Parathyroid adenoma (tissue), 2 donors: ENCODE measurements around the gene SPSB1.

Experiments used
- H2AFZ ChIP-seq: fragments of 300-600 bp; sonication (generic); one replicate; pipeline ENCODE4 v1.7.0; 2017; ENCODE audit warnings: antibody characterized with exemption, mild to moderate bottlenecking
- H3K27ac ChIP-seq: fragments of 300-600 bp; sonication (generic); one replicate; pipeline ENCODE4 v1.7.0; 2017
- H3K27me3 ChIP-seq: fragments of 300-600 bp; sonication (generic); one replicate; pipeline ENCODE4 v1.7.0; 2017; ENCODE audit warnings: low read length; ENCODE audit not compliant: control insufficient read depth, insufficient read depth
- H3K36me3 ChIP-seq: fragments of 300-600 bp; sonication (generic); one replicate; pipeline ENCODE4 v1.7.0; 2017; ENCODE audit warnings: low read length; ENCODE audit not compliant: control insufficient read depth, insufficient read depth
- H3K4me1 ChIP-seq: fragments of 300-600 bp; sonication (generic); one replicate; pipeline ENCODE4 v1.7.0; 2017; ENCODE audit warnings: control low read depth
- H3K4me2 ChIP-seq: fragments of 300-600 bp; sonication (generic); one replicate; pipeline ENCODE4 v1.7.0; 2017; ENCODE audit warnings: low read length
- H3K4me3 ChIP-seq: fragments of 300-600 bp; sonication (generic); one replicate; pipeline ENCODE4 v1.7.0; 2017; ENCODE audit warnings: low read depth, low read length
- H3K79me2 ChIP-seq: fragments of 300-600 bp; sonication (generic); one replicate; pipeline ENCODE4 v1.7.0; 2017; ENCODE audit warnings: control low read depth
- H3K9ac ChIP-seq: fragments of 300-600 bp; sonication (generic); one replicate; pipeline ENCODE4 v1.7.0; 2017; ENCODE audit warnings: mild to moderate bottlenecking
- H3K9me3 ChIP-seq: fragments of 300-600 bp; sonication (generic); one replicate; pipeline ENCODE4 v1.7.0; 2017; ENCODE audit warnings: low read length; ENCODE audit not compliant: control insufficient read depth
- CTCF ChIP-seq: fragments of 300-600 bp; sonication (generic); IDR thresholded peaks from one replicate; pipeline ENCODE4 v1.7.0; 2017; ENCODE audit warnings: antibody characterized with exemption, mild to moderate bottlenecking
- donor health status: primary hyperparathyroidism.

Gene SPSB1

GRCh38 chr1:9258629-9259028, 34.1 kb upstream of the SPSB1 start:
- no peaks in the 10 kb centered on the region for H3K9me3 ChIP-seq
- H3K4me3 ChIP-seq, result no peak overlapping the region
- no peak overlapping the region for H2AFZ ChIP-seq
- no peak overlapping the region for H3K27ac ChIP-seq
- no peaks in the 10 kb centered on the region for H3K4me1 ChIP-seq
- no peaks in the 10 kb centered on the region for H3K27me3 ChIP-seq
- no peaks in the 10 kb centered on the region for H3K36me3 ChIP-seq
- peaks cover 6% of the 10 kb centered on the region for H3K79me2 ChIP-seq
- TF ChIP-seq CTCF, result no peak
- H3K9ac ChIP-seq, result no peak overlapping the region
- no peak overlapping the region for H3K4me2 ChIP-seq

GRCh38 chr1:9260059-9260766, 32.5 kb upstream of the SPSB1 start:
- Histone ChIP-seq H3K4me1 (no peaks in the 10 kb centered on the region), H3K36me3 (no peaks in the 10 kb centered on the region), H3K9me3 (no peaks in the 10 kb centered on the region), H3K4me3 (no peak overlapping the region), H3K4me2 (no peak overlapping the region), H3K79me2 (peaks cover 6% of the 10 kb centered on the region), H3K27ac (no peak overlapping the region), H3K9ac (no peak overlapping the region), H3K27me3 (no peaks in the 10 kb centered on the region), H2AFZ (no peak overlapping the region)
- no peak for TF ChIP-seq CTCF

GRCh38 chr1:9261496-9261895, 31.2 kb upstream of the SPSB1 start:
- Histone ChIP-seq H3K27ac (no peak overlapping the region), H3K27me3 (no peaks in the 10 kb centered on the region), H3K36me3 (no peaks in the 10 kb centered on the region), H3K4me1 (no peaks in the 10 kb centered on the region), H3K4me3 (no peak overlapping the region), H3K79me2 (peaks cover 6% of the 10 kb centered on the region), H3K4me2 (no peak overlapping the region), H3K9ac (no peak overlapping the region), H2AFZ (no peak overlapping the region), H3K9me3 (no peaks in the 10 kb centered on the region)
- TF ChIP-seq CTCF, result no peak

GRCh38 chr1:9262096-9262986, 30.4 kb upstream of the SPSB1 start:
- H3K9ac ChIP-seq, result no peak overlapping the region
- H3K27ac ChIP-seq, result no peak overlapping the region
- no peak overlapping the region for H3K4me2 ChIP-seq
- H3K36me3 ChIP-seq, result no peaks in the 10 kb centered on the region
- no peak for TF ChIP-seq CTCF
- no peak overlapping the region for H2AFZ ChIP-seq
- no peaks in the 10 kb centered on the region for H3K9me3 ChIP-seq
- no peaks in the 10 kb centered on the region for H3K4me1 ChIP-seq
- H3K4me3 ChIP-seq, result no peak overlapping the region
- no peaks in the 10 kb centered on the region for H3K27me3 ChIP-seq
- H3K79me2 ChIP-seq, result peaks cover 6% of the 10 kb centered on the region
